GM23338 (cell line): ENCODE measurements around the gene CRYAB.

Source experiments
- EZH2 ChIP-seq: fragments of 200-600 bp; sonication (generic); IDR thresholded peaks from one replicate; pipeline ENCODE4 v1.8.0; 2017; ENCODE audit warnings: antibody characterized with exemption, mild to moderate bottlenecking, low read depth; ENCODE audit not compliant: unreplicated experiment
- POLR2AphosphoS5 ChIP-seq: IDR thresholded peaks from 2 replicates; pipeline ENCODE4 v1.6.1; 2016; ENCODE audit warnings: antibody characterized with exemption, low read depth

- TF ChIP-seq POLR2AphosphoS5 (no peak), EZH2 (no peak)
Observed at GRCh38 chr11:111870113-111870512, 41.5 kb downstream of the CRYAB start.
